ENCODE data around the gene FAM107B. TPM values are rescaled to one million over a fixed set of nuclear protein-coding genes. Genes with fewer than 3 reads are reported as not detected.
"Not testable (repeated sequence)": the region's sequence is repeated elsewhere in the genome, so short reads cannot be mapped to it uniquely, and the experiment has no call there.

FAM107B gene
- total RNA-seq, 1 experiment from 2014 or later, result 144 TPM

DNA sequence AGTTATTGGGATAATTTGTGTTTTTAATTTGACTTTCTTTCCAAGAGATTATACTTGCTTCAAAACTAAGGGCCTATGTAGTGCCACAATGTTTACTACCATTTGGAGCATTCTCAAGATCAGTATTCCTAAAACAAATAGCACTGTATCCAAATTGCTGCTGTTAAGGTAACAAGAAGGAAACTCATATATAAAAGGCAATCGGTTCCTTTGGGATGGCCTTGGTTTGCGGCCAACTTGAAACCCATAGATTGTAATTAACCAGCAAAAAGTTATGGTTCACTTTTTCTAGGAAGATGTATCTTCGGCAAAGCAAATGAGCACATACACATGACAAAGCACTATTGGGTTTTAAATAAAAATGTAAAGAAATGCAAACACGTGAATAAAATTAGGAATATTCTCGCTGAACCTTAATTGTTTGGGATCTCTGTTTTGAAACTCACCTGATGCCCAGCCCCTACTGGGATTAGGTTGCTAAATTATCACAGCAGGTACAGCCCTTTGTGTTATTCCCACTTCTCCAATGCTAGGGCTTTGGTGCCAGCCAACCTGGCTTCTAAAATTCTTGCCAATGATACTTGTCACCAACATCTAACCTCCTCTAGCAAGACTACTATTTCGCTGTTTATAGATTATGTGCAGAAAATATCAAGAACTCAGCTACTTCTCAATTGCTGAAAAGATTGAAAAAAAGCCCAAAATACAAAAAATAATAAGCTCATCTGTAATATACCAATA, 47.1 kb upstream of the FAM107B start:
- H2AFZ ChIP-seq, result no peak overlapping the region
- H3K36me3 ChIP-seq (ENCODE audit: low read depth), result no peaks in the 10 kb centered on the region
- peaks cover 27% of the 10 kb centered on the region for H3K4me1 ChIP-seq (replicated peaks; ENCODE audit: insufficient read depth)
- H3K4me2 ChIP-seq, result no peak overlapping the region
- CTCF ChIA-PET, result interaction anchor here (0.8 kb wide), 1 partner anchor 269 kb away, joined by 4 read pairs; no protein-coding TSS in a partner anchor
- DNase-seq, result no peak
- no peaks in the 10 kb centered on the region for H3K9me3 ChIP-seq (ENCODE audit: insufficient read depth, low read depth)
- H3K27me3 ChIP-seq (ENCODE audit: insufficient read depth, low read depth), result no peaks in the 10 kb centered on the region
- intact Hi-C loops (cut with micrococcal nuclease; ENCODE audit: unreplicated experiment), result loop anchor here (2.0 to 5.0 kb wide), 3 partner anchors 40 to 320 kb away; no protein-coding TSS in a partner anchor
- TF ChIP-seq, protein P1, sequence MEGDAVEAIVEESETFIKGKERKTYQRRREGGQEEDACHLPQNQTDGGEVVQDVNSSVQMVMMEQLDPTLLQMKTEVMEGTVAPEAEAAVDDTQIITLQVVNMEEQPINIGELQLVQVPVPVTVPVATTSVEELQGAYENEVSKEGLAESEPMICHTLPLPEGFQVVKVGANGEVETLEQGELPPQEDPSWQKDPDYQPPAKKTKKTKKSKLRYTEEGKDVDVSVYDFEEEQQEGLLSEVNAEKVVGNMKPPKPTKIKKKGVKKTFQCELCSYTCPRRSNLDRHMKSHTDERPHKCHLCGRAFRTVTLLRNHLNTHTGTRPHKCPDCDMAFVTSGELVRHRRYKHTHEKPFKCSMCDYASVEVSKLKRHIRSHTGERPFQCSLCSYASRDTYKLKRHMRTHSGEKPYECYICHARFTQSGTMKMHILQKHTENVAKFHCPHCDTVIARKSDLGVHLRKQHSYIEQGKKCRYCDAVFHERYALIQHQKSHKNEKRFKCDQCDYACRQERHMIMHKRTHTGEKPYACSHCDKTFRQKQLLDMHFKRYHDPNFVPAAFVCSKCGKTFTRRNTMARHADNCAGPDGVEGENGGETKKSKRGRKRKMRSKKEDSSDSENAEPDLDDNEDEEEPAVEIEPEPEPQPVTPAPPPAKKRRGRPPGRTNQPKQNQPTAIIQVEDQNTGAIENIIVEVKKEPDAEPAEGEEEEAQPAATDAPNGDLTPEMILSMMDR (conservative IDR thresholded peaks at IDR 0.05), result no peak
- TF ChIP-seq EZH2 (IDR thresholded peaks at IDR 0.05; ENCODE audit: low read depth), result no peak
- POLR2A ChIA-PET (ENCODE audit: unreplicated experiment), result interaction anchor here (0.6 to 0.7 kb wide), 3 partner anchors 75 to 216 kb away, joined by 3 to 7 read pairs (median 5); no protein-coding TSS in a partner anchor
- no peak overlapping the region for H3K27ac ChIP-seq
- H4K20me1 ChIP-seq (ENCODE audit: insufficient read depth), result no peaks in the 10 kb centered on the region
- H3K4me3 ChIP-seq, result no peak overlapping the region
- no peaks in the 10 kb centered on the region for H3K79me2 ChIP-seq (ENCODE audit: low read depth)
- no peaks in the 10 kb centered on the region for H3K9me2 ChIP-seq (ENCODE audit: insufficient read depth)
- H3F3A ChIP-seq (ENCODE audit: insufficient read depth, low read depth), result peaks cover 22% of the 10 kb centered on the region
- no TSS peak for BruUV-seq (replicated peaks)

DNA sequence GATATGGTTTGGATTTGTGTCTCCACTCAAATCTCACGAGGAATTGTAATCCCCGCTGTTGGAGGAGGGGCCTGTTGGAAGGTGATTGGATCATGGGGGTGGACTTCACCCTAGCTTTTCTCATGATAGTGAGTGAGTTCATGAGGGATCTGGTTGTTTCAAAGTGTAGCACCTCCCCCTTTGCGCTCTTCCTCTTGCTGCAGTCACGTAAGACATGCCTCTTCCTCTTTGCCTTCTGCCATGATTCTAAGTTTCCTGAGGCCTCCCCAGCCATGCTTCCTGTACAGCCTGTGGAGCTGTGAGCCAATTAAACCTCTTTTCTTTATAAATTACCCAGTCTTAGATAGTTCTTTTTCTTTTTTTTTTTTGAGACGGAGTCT, 46.1 kb upstream of the FAM107B start:
- ChIA-PET CTCF (no interaction called here), POLR2A (ENCODE audit: unreplicated experiment) (interaction anchor here (0.7 kb wide), 1 partner anchor 72 kb away, joined by 3 read pairs; no protein-coding TSS in a partner anchor)
- no peak for TF ChIP-seq EZH2 (IDR thresholded peaks at IDR 0.05; ENCODE audit: low read depth)
- TF ChIP-seq, protein P1 (conservative IDR thresholded peaks at IDR 0.05), result no peak
- Histone ChIP-seq H2AFZ (no peak overlapping the region), H3K79me2 (ENCODE audit: low read depth) (no peaks in the 10 kb centered on the region), H4K20me1 (ENCODE audit: insufficient read depth) (no peaks in the 10 kb centered on the region), H3K4me3 (no peak overlapping the region), H3K36me3 (ENCODE audit: low read depth) (no peaks in the 10 kb centered on the region), H3K27ac (no peak overlapping the region), H3F3A (ENCODE audit: insufficient read depth, low read depth) (peaks cover 22% of the 10 kb centered on the region), H3K9me3 (ENCODE audit: insufficient read depth, low read depth) (no peaks in the 10 kb centered on the region), H3K27me3 (ENCODE audit: insufficient read depth, low read depth) (no peaks in the 10 kb centered on the region), H3K4me1 (replicated peaks; ENCODE audit: insufficient read depth) (peaks cover 28% of the 10 kb centered on the region), H3K4me2 (no peak overlapping the region), H3K9me2 (ENCODE audit: insufficient read depth) (no peaks in the 10 kb centered on the region)
- no TSS peak for BruUV-seq (replicated peaks)
- intact Hi-C loops (cut with micrococcal nuclease; ENCODE audit: unreplicated experiment), result loop anchor here (1.0 to 5.0 kb wide), 4 partner anchors 38 to 318 kb away; no protein-coding TSS in a partner anchor
- no peak for DNase-seq

DNA sequence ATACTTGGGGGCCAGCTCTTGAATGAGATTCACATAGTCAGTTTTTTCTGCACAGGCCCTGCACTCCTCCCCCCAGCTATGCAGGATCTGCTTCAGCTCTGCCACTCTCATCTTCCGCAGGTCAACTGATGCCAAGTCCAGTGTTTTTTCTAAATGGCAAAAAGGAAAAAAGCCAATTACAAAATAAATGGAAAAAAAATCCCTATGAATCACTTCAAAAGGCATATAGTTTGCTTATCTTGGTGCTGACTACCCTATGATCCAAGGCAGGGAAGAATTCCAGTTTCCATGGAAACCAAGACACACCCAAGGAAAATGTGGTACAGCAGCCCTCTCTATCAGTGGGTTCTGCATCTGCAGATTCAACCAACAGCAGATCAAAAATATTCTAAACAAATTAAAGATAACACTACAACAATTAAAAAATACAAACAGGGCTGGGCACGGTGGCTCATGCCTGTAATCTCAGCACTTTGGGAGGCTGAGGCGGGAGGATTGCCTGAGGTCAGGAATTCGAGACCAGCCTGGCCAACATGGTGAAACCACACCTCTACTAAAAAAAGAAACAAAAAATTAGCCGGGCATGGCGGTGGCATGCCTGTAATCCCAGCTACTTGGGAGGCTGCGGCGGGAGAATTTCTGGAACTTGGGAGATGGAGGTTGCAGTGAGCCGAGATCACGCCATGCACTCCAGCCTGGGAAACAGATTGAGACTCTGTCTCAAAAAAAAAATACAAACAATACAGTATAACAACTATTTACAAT, 45.5 kb upstream of the FAM107B start:
- Histone ChIP-seq H3K4me1 (replicated peaks; ENCODE audit: insufficient read depth) (peaks cover 32% of the 10 kb centered on the region), H3K9me3 (ENCODE audit: insufficient read depth, low read depth) (no peaks in the 10 kb centered on the region), H3K27me3 (ENCODE audit: insufficient read depth, low read depth) (no peaks in the 10 kb centered on the region), H3K36me3 (ENCODE audit: low read depth) (no peaks in the 10 kb centered on the region), H3F3A (ENCODE audit: insufficient read depth, low read depth) (peaks cover 22% of the 10 kb centered on the region), H3K9me2 (ENCODE audit: insufficient read depth) (no peaks in the 10 kb centered on the region), H3K4me3 (no peak overlapping the region), H3K79me2 (ENCODE audit: low read depth) (no peaks in the 10 kb centered on the region), H4K20me1 (ENCODE audit: insufficient read depth) (no peaks in the 10 kb centered on the region), H3K27ac (peak overlapping the region; percentile 1; the same call in 1 of the 2 replicates), H2AFZ (no peak overlapping the region), H3K4me2 (no peak overlapping the region)
- BruUV-seq (replicated peaks), result no TSS peak
- TF ChIP-seq, protein P1 (conservative IDR thresholded peaks at IDR 0.05), result no peak
- no peak for TF ChIP-seq EZH2 (IDR thresholded peaks at IDR 0.05; ENCODE audit: low read depth)
- intact Hi-C loops (cut with micrococcal nuclease; ENCODE audit: unreplicated experiment), result loop anchor here (1.0 to 5.0 kb wide), 4 partner anchors 38 to 318 kb away; no protein-coding TSS in a partner anchor
- peak; percentile 45 to 72 for DNase-seq
- POLR2A ChIA-PET (ENCODE audit: unreplicated experiment), result interaction anchor here (0.7 kb wide), 1 partner anchor 72 kb away, joined by 3 read pairs; no protein-coding TSS in a partner anchor
- CTCF ChIA-PET, result no interaction called here

DNA sequence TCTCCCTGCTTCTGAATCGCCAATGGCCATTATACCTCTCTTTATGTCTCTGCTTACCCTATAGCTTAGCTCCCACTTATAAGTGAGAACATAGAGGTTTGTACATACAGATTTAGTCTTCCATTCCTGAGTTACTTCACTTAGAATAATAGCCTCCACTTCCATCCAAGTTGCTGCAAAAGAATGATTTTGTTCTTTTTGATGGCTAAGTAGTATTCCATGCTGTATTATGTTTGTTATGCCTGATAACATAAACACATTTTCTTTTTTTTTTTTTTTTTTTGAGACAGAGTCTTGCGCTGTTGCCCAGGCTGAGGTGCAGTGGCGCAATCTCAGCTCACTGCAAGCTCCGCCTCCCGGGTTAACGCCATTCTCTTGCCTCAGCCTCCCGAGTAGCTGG, 42.0 kb upstream of the FAM107B start:
- H3K4me3 ChIP-seq; H3K79me2 ChIP-seq (ENCODE audit: low read depth); H3K36me3 ChIP-seq (ENCODE audit: low read depth); H3K9me3 ChIP-seq (ENCODE audit: insufficient read depth, low read depth); H4K20me1 ChIP-seq (ENCODE audit: insufficient read depth); BruUV-seq (replicated peaks); H3K27me3 ChIP-seq (ENCODE audit: insufficient read depth, low read depth); POLR2A ChIA-PET (ENCODE audit: unreplicated experiment); H2AFZ ChIP-seq; H3K4me2 ChIP-seq; H3K9me2 ChIP-seq (ENCODE audit: insufficient read depth); intact Hi-C loops (cut with micrococcal nuclease; ENCODE audit: unreplicated experiment); DNase-seq; CTCF ChIA-PET; H3K27ac ChIP-seq: not testable (repeated sequence)
- Histone ChIP-seq H3K4me1 (replicated peaks; ENCODE audit: insufficient read depth) (peaks cover 26% of the 10 kb centered on the region), H3F3A (ENCODE audit: insufficient read depth, low read depth) (peaks cover 18% of the 10 kb centered on the region)

All from PC-9 (cell line).